Brain pericyte (primary cell): ENCODE data around the gene EIF3I.

ENCODE experiments used
- DNase-seq: peaks from one replicate; pipeline ENCODE4 v3.0.0-alpha.2; 2012; ENCODE audit warnings: low read depth, low spot score

EIF3I gene

DNA sequence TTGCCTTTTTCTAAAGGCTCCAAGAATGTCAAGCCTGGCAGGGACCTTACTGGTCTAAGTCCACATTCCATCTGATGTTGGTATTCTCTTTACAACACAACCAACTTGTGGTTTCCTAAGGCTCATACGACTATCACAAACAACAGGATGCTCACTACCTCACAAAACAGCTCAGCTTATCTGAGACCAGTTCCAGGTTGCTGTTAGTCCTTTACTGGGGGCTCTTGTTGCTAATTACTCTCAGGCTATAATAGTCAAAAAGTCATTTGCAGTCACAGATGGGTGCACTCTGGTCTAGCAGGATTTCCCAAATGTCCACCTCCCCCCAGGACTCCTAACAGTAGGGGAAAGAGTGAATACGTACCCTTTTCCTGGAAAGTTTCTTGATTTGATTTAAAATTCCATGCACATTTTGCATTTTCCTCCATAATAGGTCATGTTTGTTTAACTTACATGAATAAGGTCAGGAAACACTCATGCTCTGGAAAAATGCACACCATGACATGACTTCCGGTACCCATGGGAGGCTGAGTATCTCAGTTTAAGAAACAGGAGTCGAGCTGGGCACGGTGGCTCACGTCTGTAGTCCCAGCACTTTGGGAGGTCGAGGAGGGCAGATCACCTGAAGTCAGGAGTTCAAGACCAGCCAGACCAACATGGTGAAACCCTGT is 44.8 kb downstream of the EIF3I start:
- no peak for DNase-seq

DNA sequence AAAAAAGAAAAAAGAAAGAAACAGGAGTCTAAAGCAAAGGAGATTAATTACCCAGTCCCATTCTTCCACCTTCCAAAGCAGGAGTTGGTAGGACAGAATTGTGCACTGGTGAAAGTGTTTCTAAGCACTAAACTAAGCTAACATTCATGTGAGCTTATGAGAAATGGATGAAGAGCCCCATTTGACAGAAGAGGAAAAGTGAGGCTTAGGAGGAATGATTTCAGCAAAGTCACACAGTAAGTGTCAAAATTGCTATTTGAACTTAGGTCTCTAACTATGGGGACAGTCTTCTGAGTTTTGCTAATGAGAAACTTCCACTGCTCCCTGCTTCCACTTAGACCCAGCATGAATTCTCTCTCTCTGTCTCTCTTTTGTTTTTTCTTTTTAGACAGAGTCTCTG is 47.5 kb downstream of the EIF3I start:
- DNase-seq: no peak

DNA sequence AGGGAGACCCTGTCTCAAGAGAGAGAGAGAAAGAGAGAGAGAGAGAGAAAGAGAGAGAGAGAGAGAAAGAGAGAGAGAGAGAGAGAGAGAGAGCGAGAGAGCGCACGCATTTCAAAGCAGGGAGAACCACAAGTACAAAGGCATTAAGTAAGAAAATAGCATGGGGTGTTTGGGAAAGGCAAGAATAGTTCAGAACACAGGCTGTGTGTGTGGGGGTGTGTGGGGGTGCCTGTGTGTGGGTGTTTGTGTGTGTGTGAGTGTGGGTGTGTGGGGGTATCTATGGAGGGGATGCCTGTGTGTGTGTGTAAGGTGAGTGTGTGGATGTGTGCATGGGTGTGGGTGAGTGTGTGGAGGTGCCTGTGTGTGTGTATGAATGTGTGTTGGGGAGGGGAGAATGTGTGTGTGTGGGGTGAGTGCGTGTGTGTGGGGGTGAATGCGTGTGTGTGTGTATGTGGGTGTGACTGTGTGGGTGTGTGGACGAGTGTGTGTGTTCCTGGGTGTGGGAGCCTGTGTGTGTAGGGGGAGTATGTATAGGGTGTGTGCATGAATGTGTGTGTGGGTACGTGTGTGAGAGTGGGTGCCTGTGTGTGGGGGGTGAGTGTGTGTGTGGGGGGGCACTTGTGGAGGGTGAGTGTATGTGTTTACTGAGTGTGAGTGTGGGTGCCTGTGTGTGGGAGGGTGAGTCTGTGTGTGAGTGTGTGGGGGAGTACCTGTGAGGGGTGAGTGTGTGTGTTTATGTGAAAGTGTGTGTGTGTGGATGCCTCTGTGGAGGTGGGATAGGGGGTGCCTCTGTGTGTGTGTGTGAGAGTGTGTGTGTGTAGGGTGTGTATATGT is 50.6 kb downstream of the EIF3I start:
- DNase-seq: no peak

DNA sequence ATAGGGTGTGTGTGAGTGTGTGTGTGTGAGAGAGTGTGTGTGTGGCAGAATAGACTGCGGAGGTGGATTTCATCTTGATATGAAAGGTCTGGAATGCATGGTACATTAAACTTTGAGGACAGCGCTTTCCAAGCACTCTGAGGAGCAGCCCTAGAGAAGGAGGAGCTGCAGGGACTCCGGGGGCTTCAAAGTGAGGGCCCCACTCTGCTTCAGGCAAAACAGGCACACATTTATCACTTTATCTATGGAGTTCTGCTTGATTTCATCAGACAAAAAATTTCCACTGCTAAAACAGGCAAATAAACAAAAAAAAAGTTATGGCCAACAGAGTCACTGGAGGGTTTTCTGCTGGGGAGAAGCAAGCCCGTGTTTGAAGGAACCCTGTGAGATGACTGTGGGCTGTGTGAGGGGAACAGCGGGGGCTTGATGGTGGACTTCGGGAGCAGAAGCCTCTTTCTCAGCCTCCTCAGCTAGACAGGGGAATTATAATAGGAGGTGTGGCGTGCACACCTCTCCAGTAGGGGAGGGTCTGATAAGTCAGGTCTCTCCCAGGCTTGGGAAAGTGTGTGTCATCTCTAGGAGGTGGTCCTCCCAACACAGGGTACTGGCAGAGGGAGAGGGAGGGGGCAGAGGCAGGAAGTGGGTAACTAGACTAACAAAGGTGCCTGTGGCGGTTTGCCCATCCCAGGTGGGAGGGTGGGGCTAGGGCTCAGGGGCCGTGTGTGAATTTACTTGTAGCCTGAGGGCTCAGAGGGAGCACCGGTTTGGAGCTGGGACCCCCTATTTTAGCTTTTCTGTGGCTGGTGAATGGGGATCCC is 51.4 kb downstream of the EIF3I start:
- no peak for DNase-seq

DNA sequence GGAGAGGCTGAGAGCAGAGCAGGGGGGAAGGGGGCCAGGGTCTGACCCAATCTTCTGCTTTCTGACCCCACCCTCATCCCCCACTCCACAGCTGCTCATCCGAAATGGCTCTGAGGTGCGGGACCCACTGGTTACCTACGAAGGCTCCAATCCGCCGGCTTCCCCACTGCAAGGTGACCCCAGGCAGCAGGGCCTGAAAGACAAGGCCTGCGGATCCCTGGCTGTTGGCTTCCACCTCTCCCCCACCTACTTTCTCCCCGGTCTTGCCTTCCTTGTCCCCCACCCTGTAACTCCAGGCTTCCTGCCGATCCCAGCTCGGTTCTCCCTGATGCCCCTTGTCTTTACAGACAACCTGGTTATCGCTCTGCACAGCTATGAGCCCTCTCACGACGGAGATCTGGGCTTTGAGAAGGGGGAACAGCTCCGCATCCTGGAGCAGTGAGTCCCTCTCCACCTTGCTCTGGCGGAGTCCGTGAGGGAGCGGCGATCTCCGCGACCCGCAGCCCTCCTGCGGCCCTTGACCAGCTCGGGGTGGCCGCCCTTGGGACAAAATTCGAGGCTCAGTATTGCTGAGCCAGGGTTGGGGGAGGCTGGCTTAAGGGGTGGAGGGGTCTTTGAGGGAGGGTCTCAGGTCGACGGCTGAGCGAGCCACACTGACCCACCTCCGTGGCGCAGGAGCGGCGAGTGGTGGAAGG is 52.6 kb downstream of the EIF3I start:
- DNase-seq: no peak

DNA sequence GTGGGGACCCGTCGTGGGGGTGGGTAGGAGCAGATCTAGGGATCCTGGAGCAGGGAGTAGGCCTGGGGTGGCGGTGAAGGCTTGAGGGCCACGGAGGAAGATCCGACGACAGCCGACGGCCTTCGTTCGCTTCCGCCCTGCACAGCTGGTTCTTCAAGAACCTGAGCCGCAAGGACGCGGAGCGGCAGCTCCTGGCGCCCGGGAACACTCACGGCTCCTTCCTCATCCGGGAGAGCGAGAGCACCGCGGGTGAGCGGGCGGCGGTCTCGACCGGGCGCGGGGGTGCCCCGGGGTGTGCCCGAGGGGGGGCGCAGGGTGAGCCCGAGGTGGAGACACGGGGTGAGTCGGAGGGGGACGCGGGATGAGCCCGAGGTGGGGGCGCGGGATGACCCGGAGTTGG is 53.2 kb downstream of the EIF3I start:
- DNase-seq: no peak

DNA sequence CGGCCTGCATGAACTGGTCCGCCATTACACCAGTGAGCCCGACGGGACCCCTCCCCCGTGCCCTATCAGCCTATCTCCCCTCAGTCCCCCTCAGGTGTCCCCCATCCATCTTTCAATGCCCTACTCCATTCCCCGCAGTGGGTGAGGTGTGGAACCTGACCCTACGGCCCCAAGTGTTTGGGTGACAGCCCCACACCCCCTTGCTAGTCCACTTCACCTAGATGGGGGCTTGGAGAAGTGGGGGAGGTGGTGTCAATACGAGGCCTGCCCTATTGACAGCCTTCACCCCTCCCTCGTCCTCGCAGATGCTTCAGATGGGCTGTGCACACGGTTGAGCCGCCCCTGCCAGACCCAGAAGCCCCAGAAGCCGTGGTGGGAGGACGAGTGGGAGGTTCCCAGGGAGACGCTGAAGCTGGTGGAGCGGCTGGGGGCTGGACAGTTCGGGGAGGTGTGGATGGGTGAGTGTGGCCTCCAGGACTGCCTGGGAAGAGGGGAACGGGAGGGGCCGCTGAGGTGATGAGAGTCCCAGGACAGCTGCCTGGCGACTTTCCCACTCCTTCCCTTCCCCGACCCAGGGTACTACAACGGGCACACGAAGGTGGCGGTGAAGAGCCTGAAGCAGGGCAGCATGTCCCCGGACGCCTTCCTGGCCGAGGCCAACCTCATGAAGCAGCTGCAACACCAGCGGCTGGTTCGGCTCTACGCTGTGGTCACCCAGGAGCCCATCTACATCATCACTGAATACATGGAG is 54.0 kb downstream of the EIF3I start:
- DNase-seq: no peak
